ENCODE results near the gene INPPL1.

The INPPL1 gene

DNA sequence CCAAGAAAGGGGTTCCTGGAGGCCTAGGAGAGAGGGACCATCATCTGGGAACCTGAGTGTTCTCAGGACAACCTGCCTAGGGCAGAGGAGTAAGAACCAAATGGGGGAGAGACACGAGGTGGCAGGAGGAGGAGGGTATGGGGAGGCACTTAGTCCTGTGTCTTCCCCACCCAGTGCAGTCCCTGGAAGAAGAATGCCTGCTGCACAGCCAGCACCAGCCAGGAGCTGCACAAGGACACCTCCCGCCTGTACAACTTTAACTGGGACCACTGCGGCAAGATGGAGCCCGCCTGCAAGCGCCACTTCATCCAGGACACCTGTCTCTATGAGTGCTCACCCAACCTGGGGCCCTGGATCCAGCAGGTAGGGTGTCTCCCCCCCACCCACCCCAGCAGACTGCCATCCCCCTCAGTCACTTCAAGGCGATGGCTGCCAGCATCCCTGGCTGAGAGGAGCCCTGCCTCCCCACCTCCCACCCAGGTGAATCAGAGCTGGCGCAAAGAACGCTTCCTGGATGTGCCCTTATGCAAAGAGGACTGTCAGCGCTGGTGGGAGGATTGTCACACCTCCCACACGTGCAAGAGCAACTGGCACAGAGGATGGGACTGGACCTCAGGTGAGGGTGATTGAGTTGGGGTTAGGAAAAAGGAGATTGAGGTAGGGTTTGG, 3.7 kb upstream of the INPPL1 start:
- DNase-seq, result no peak

GRCh38 chr11:72221386-72222075, 3.0 kb upstream of the INPPL1 start:
- DNase-seq, result no peak

DNA sequence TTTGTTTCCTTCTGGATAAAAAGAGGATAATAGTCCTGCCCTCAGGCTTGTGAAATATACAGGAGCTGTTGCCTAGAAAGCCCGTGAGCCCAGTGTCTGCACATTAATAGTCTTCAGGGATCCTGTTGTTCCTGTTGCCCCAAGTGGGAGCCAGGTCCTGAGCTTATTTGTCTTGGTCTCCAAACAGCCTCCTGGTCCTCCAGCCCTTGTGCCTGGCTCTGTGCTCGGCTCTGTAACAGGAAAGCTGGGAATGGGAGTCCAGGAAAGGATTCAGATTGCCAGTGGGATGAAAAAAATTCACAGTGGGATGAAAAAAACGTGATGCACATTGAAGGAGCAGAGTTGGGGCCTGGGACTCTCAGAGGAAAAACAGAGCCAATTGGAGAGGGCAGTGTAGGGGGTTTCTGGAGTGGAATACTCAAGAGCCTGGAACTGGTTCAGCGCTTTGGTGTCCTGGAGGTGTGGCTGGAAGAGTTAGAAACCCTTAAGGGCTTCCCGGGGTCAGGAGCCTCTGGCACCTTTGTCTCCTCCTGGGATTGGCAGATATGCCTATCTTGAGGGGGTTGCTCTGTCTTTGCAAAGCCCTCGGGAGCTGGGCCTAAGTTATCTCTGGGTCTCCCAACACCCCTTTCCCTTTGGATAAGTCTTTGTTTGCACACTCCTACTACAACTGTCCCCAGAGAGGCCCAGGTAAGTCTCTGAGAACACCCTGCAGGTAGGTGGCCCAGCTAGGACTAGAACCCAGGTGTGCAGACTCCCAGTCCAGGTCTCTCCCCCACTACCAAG, 2.3 kb upstream of the INPPL1 start:
- no peak for DNase-seq

DNA sequence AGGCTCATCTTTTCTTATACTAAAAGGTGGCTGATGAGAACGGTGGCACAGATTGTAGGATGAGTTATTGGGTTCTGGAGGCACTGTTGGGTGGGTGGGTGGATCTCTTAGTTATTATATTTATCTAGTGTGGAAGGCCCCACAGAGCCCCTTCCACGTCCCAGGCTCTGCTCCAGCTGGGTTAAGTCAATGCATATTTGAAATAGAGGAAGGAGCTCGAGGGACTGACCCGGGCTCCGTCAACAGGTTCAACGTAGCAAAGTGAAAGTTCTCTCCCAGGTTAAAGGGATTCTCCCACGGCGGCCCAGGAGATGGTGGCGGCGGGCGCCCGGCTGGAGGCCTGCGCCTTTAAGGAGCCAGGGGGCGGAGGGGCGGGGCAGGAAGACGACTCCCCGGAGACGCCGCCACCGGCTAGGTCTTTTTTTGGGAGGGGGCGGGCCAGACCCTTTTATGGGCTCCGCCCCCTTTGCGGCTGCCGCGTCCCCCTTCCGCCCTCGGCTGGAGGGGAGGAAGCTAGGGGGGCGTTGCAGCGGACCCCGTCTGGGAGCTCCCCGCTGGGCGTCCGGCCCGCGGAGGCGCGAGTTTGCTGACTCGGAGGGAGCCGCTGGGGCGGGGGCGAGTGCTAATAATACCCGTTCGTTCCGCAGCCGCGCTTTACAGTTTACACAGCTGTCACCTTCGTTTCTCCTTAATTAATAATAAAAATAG, 1.5 kb upstream of the INPPL1 start:
- DNase-seq, result peak; percentile 94

DNA sequence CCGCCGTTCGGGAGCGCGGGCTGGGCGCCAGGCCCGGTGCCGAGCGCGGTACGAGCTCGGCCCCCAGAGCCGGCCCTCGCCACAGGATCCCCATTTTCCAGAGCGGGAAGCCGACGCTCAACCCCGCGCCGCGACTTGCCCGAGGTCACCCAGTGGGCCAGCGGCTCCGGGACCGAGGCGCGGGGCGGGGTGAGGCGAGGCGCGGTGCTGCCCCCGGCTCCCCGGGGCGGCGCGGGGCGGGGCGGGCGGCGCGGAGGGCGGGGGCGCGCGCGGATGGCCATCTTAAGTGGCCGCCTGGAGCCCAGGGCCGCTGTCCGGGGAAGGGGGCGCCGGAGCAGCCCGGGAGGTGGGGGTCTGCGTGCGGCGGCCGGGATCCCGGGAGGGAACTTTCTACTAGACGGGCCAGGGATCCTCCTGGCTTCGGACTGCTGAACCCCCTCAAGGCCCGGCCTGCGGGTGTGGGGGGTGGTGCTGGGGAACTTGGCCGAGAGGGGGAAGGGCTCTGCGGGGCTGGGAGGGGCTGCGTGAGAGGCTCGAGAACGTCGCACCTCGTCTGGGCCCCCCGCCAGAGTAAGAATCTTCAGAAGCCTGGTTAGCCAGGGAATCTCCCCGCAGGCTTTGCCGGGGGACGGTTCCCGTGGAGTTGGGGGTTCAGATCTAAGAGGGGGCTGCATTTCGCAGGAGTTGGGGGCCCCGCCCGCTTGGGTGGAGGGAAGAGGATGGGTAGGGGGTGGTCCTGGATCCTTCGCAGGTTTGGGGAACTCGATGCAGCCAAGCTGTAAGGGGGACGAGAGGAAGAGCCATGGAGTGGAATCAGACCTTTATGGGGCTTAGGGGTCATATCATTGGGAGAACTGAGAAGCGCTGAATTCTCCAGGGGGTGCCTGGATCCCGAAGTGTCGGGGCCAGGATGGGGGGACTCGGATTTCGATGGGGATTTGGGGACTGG, 678 bp upstream of the INPPL1 start:
- peak; percentile 49 for DNase-seq

GRCh38 chr11:72225411-72225951, 914 bp downstream of the INPPL1 start:
- no peak for DNase-seq

DNA sequence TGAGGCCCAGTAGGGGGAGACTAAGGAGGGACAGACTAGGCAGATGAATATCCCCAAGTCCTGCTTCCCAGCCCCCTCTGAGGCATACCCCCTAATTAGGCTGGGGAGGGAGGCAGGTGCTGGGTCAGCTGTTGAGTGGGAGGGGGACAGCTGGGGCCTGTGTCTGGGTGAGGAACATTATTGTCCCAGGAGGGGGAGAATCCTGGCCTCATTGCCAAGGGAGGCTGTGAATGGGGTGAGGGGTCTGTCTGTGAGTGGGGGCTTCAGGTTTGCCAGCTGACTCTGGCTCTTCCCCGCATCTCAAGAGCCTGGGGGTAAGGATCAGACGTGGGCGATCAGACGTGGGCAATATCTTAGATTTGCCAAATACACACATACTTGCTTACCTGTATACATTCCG, 2.1 kb downstream of the INPPL1 start:
- no peak for DNase-seq

- DNase-seq, result no peak
Observed at GRCh38 chr11:72227316-72228228, 3.0 kb downstream of the INPPL1 start.

- DNase-seq, result no peak
Observed at GRCh38 chr11:72228229-72228843, 3.8 kb downstream of the INPPL1 start.

GRCh38 chr11:72228844-72229231, 4.3 kb downstream of the INPPL1 start:
- no peak for DNase-seq

DNA sequence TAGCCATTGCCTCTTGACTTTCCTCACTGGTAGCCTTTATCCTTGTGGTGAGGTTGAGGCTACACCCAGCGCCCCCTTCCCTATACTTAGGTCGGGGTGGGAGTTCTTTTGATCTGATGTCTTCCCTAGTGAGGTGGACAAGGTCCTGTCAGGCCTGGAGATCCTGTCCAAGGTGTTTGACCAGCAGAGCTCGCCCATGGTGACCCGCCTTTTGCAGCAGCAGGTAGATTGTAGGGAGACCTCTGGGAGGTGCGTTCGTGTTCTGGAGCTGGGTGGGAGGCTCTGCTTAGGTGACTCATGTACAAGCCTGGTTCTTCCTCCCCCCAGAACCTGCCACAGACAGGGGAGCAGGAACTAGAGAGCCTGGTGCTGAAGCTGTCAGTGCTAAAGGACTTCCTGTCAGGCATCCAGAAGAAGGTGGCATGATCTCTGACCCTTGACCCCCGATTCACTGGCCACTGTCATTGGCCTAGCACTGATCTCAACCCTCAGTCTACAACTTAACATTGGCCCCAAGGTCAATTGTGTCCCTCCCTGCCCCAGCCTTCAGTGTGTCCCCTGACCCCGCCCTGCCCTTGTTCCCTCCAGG, 4.9 kb downstream of the INPPL1 start:
- DNase-seq, result no peak

DNA sequence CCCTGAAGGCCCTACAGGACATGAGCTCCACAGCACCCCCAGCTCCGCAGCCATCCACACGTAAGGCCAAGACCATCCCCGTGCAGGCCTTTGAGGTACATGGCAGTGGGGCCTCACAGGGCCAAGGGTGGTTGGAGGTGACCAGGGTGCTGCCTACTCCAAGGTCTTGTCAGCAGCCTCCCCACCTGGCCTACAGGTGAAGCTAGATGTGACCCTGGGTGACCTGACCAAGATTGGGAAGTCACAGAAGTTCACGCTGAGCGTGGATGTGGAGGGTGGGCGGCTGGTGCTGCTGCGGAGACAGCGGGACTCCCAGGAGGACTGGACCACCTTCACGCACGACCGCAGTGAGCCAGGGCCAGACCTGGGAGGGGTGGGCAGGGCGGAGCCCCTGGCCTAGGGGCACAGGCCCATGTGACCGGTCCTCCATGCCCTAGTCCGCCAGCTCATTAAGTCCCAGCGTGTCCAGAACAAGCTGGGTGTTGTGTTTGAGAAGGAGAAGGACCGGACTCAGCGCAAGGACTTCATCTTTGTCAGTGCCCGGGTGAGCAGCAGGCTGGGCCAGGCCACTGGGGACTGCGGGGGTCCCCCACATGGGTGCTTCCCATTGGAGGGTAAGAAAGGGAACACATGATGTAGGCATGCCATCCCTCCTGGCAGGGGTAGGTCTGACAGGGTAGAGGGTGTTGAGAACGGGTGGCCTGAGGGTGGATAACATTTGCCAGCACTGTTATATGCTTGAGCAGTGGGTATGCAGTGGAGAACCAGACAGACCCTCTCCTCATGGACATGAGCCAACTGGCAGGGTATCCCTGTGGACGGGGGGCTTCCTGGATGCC, 5.6 kb downstream of the INPPL1 start:
- no peak for DNase-seq

DNA sequence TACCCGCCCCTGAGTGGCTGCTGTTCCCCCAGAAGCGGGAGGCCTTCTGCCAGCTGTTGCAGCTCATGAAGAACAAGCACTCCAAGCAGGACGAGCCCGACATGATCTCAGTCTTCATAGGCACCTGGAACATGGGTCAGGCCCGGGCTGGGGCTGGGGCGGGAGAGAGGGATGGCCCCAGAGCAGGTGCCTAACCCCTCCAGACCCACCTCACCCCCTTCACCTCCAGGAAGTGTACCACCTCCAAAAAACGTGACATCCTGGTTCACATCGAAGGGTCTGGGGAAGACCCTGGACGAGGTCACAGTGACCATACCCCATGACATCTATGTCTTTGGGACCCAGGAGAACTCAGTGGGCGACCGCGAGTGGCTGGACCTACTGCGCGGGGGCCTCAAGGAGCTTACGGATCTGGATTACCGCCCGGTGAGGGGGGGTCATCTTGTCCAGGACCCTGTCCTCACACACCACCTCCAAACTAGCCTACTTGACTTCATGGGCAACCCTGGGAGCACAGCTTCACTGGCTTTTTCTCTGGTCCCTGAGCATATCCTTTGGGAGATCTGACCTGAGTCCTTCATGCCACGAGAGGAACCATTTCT, 6.3 kb downstream of the INPPL1 start:
- no peak for DNase-seq

DNA sequence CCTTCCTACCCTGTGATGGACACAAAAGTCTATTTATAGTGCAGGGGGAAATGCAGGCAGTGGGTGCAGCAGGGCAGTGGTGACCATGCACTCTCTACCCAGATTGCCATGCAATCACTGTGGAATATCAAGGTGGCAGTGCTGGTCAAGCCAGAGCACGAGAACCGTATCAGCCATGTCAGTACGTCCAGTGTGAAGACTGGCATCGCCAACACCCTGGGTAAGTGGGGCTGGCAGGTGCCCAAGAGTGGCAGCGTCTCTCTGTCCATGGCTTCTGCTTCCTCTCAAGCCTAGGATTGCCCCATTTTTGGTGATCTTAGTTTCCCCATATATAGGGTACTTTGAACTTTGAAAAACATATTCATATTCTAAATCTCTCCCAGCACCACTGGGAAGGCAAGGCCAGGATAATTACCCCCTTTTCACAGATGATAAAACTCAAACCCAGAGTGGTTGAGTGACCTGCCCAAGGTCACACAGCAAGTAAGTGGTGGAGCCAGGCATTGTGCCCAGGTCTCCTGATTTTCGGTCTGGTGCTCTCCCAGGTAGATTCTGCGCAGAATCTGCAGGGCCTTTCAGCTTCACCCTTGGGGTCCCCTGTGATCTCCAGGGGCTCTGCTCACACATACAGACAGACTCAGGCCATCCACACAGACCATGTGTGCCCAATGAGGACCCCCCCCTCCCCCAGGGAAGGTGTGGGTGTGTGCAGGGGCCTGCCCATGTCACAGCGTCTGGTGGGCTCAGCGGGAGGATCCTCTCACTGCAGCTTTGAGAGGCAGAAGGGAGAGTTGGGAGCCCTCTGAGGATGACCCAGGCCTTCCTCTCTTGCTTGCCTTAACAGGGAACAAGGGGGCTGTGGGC, 7.1 kb downstream of the INPPL1 start:
- no peak for DNase-seq

DNA sequence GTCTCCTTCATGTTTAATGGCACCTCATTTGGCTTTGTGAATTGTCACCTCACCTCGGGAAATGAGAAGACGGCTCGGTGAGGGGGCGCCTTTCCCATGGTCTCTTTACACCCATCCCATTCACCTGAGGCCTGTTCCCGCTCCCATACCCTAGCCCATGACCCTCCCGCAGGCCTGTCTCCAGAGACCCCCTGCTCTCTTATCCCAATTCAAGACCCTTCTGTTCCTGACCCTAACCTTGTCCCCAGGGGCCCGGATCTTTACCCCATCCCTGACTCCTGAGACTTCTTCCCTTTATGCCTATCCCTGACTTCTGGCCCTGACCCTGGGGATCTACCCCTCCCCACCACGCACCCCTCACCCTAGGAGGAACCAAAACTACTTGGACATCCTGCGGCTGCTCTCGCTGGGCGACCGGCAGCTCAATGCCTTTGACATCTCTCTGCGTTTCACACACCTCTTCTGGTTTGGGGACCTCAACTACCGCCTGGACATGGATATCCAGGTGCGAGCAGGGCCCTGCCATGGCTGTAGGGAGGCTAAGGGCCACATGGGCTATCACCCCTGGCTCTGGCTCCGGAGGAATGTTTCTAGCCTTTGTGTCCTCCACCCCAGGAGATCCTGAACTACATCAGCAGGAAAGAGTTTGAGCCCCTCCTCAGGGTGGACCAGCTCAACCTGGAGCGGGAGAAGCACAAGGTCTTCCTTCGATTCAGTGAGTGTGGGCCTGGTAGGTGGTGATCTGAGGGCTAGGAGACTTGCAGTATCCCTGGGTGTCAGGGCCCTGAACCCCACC, 7.9 kb downstream of the INPPL1 start:
- no peak for DNase-seq

- no peak for DNase-seq
Observed at GRCh38 chr11:72233056-72233772, 8.6 kb downstream of the INPPL1 start.

Data from activated effector memory CD4-positive, alpha-beta T cell treated with Interleukin-2 at 50 U/mL for 16 hours (primary cell).